ENCODE results near the gene GPR107. TPM values are rescaled to one million over a fixed set of nuclear protein-coding genes. Genes with fewer than 3 reads are reported as not detected.
A peak's percentile ranks its signal among the peaks of the same experiment; 100 is the strongest.
"Not testable (repeated sequence)": the region's sequence is repeated elsewhere in the genome, so short reads cannot be mapped to it uniquely, and the experiment has no call there.

GPR107 gene
- total RNA-seq: 19.8 TPM

DNA sequence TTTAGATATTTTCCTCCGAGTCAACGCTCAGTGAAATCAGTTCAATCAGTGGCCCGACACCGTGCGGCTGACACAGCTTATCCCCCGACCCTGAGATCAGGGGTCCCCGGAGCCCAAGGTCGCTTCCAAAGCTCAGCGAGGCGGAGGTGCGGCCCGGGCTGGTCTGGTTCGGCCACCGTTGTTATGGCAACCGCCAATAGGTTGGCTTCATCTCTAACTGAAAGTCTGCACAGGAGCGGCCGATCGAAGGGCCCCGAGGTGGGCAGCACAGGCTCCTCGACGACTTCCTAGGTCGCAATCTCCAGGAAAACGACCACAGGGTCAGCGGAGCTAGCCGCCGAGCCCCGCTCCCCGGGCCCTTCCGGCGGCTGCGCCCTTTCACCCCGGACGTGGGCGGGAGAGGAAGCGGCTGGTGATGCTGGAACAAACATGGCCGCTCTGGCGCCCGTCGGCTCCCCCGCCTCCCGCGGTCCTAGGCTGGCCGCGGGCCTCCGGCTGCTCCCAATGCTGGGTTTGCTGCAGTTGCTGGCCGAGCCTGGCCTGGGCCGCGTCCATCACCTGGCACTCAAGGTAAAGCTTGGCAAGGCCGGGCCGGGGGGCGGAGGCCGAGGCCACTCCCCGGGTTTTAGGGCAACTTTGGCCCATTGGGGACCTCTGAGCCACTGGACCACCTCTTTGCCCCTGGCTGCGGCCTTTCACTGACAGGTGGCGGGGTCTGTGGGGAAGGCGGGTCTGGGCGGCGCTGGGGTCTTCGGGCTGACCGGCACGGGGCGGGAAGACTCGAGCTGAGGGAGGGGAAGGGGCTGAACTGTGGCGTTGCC, at the start of gene GPR107:
TSS of gene GPR107 (plus strand) at position 403 of the 821 bp plus-strand sequence. CDS start at position 430, 27 bp downstream.
- no peaks in the 10 kb centered on the region for H3K27me3 ChIP-seq (ENCODE audit: control insufficient read depth in 3 of 3, insufficient read depth in 3 of 3, low read length in 3 of 3)
- no peaks in the 10 kb centered on the region for H3K9me3 ChIP-seq (ENCODE audit: control insufficient read depth in 3 of 3, low read length in 3 of 3)

DNA sequence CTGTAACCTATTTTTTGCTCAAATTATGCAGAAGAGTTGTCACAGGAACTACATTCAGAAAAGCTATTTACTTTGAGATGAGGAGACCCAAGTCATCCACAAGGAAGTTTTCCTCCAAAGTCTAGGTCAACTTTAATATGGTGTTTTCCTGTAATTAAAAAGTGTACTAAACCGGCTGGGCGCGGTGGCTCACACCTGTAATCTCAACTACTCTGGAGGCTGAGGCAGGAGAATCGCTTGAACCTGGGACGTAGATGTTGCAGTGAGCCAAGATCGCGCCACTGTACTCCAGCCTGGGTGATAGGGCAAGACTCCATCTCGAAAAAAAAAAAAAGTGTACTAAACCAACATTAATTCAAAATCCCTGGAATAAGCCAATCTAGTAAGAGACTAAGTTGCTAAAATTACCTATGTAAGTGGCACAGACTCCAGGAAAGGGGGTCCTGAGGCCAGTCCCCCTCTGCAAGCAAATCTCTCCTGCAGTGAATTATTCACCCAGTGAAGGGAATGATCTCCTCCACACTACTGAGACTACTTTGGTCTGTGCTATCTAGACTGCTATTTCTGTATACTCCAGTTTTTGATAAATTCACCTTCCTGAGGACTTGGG, 49.7 kb upstream of the GPR107 start:
- Histone ChIP-seq H3K4me1 (ENCODE audit: control insufficient read depth in 3 of 3, insufficient read depth in 3 of 3, low read length in 3 of 3) (no peaks in the 10 kb centered on the region), H3K36me3 (ENCODE audit: control insufficient read depth in 3 of 3, insufficient read depth in 3 of 3, low read length in 3 of 3) (no peaks in the 10 kb centered on the region), H3K27me3 (ENCODE audit: control insufficient read depth in 3 of 3, insufficient read depth in 3 of 3, low read length in 3 of 3) (no peaks in the 10 kb centered on the region), H3K9me3 (ENCODE audit: control insufficient read depth in 3 of 3, low read length in 3 of 3) (no peaks in the 10 kb centered on the region), H3K9ac (ENCODE audit: low read depth in 1 of 3, low read length in 3 of 3) (no peak overlapping the region), H3K4me3 (ENCODE audit: low read length in 3 of 3) (no peak overlapping the region), H3K27ac (ENCODE audit: low read depth, low read length) (no peak overlapping the region)

More for the DNA sequence above, at the start of gene GPR107:
- H3K9ac ChIP-seq (ENCODE audit: low read depth in 1 of 3, low read length in 3 of 3): peak within 1 kb of the TSS; percentile 87 to 92 (median 92)
- peak within 1 kb of the TSS; percentile 81 for H3K27ac ChIP-seq (ENCODE audit: low read depth, low read length)
- H3K36me3 ChIP-seq (ENCODE audit: control insufficient read depth in 3 of 3, insufficient read depth in 3 of 3, low read length in 3 of 3): no peaks in the 10 kb centered on the region
- H3K4me3 ChIP-seq (ENCODE audit: low read length in 3 of 3): peak within 1 kb of the TSS; percentile 90 to 96 (median 94)
- H3K4me1 ChIP-seq (ENCODE audit: control insufficient read depth in 3 of 3, insufficient read depth in 3 of 3, low read length in 3 of 3): peaks cover 8 to 26% (median 11%) of the 10 kb centered on the region in 3 donors

DNA sequence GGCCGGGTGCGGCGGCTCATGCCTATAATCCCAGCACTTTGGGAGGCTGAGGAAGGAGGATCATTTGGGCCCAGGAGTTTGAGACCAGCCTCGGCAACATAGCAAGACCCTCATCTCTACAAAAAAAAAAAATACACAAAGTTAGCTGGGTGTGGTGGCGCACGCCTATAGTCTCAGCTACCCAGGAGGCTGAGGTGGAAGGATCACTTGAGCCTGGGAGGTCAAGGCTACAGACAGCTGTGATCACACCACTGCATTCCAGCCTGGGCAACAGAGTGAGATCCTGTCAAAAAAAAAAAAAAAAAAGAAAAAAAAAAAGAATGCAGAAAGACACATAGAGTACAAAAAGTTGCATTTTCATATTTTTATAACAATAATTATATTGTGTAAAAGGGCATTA, 46.8 kb upstream of the GPR107 start:
- H3K4me1 ChIP-seq (ENCODE audit: control insufficient read depth in 3 of 3, insufficient read depth in 3 of 3, low read length in 3 of 3); H3K27me3 ChIP-seq (ENCODE audit: control insufficient read depth in 3 of 3, insufficient read depth in 3 of 3, low read length in 3 of 3); H3K9me3 ChIP-seq (ENCODE audit: control insufficient read depth in 3 of 3, low read length in 3 of 3); H3K36me3 ChIP-seq (ENCODE audit: control insufficient read depth in 3 of 3, insufficient read depth in 3 of 3, low read length in 3 of 3); H3K27ac ChIP-seq (ENCODE audit: low read depth, low read length); H3K4me3 ChIP-seq (ENCODE audit: low read length in 3 of 3); H3K9ac ChIP-seq (ENCODE audit: low read depth in 1 of 3, low read length in 3 of 3): not testable (repeated sequence)

DNA sequence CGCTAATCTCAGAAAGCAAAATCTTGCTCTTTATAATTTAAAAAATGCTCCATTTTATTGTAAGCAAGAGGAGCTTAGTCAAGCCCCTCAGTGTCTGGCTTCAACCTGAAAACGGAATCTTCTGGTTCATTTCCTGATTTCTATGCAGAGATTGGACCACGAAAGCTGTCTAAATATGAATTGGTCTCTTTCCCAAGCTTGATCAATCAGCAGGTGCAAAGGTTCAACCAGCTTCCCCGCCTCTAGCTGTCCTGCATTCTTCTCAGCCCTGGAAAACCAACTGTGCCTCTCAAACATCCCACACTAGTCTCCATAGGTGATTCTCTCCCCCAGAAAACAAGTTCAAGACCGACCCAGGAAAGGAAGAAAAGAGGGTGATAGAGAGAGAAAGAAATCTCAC, 45.2 kb upstream of the GPR107 start:
- Histone ChIP-seq H3K9ac (ENCODE audit: low read depth in 1 of 3, low read length in 3 of 3) (no peak overlapping the region), H3K9me3 (ENCODE audit: control insufficient read depth in 3 of 3, low read length in 3 of 3) (no peaks in the 10 kb centered on the region), H3K4me1 (ENCODE audit: control insufficient read depth in 3 of 3, insufficient read depth in 3 of 3, low read length in 3 of 3) (no peaks in the 10 kb centered on the region), H3K27me3 (ENCODE audit: control insufficient read depth in 3 of 3, insufficient read depth in 3 of 3, low read length in 3 of 3) (no peaks in the 10 kb centered on the region), H3K27ac (ENCODE audit: low read depth, low read length) (no peak overlapping the region), H3K4me3 (ENCODE audit: low read length in 3 of 3) (no peak overlapping the region), H3K36me3 (ENCODE audit: control insufficient read depth in 3 of 3, insufficient read depth in 3 of 3, low read length in 3 of 3) (no peaks in the 10 kb centered on the region)

DNA sequence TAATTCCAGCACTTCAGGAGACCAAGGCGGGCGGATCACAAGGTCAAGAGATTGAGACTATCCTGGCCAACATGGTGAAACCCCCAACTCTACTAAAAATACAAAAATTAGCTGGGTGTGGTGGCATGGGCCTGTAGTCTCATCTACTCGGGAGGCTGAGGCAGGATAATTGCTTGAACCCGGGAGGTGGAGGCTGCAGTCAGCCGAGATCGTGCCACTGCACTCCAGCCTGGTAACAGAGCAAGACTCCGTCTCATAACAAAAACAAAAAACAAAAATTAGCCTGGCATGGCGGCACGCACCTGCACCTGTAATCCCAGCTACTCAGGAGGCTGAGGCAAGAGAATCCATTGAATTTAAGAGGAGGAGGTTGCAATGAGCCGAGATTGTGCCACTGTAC, 44.2 kb upstream of the GPR107 start:
- H3K27ac ChIP-seq (ENCODE audit: low read depth, low read length); H3K36me3 ChIP-seq (ENCODE audit: control insufficient read depth in 3 of 3, insufficient read depth in 3 of 3, low read length in 3 of 3); H3K9ac ChIP-seq (ENCODE audit: low read depth in 1 of 3, low read length in 3 of 3); H3K27me3 ChIP-seq (ENCODE audit: control insufficient read depth in 3 of 3, insufficient read depth in 3 of 3, low read length in 3 of 3); H3K4me3 ChIP-seq (ENCODE audit: low read length in 3 of 3); H3K4me1 ChIP-seq (ENCODE audit: control insufficient read depth in 3 of 3, insufficient read depth in 3 of 3, low read length in 3 of 3); H3K9me3 ChIP-seq (ENCODE audit: control insufficient read depth in 3 of 3, low read length in 3 of 3): not testable (repeated sequence)

DNA sequence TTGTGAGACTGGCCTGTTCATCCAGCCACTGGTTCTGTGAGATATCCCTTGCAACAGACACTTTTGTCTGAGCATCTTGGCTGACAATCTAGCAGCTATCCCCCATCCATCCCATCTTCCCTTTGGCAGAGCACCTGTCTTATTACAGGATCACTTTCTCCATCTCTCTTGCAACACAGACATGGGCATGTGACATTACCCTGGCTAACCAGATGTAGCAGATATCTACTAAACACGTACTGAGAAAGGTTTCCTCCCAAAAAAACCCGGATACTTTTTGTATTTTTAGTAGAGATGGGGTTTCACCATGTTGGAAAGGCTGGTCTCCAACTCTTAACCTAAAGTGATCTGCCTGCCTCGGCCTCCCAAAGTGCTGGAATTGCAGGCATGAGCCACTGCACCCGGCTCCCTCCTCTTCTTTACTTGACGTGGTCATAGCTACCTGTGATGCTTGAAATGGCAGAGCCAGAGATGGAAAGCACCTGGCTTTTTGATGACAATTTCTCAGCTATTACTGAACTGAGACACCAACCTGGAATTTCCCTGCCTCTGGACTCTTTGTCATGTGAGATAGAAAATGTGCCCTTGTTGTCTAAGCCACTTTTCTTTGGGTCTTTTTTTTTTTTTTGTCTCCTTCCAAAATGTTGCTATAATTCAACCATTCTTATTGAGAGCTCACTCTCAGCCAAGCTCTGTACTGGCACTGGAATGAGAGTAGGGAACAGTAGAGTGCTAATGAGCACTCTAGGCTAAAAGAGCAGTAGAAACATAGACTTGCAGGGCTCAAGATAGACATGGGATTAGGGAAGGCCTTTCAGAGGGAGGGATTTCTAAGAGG, 43.3 kb upstream of the GPR107 start:
- Histone ChIP-seq H3K4me3 (ENCODE audit: low read length in 3 of 3) (no peak overlapping the region), H3K4me1 (ENCODE audit: control insufficient read depth in 3 of 3, insufficient read depth in 3 of 3, low read length in 3 of 3) (no peaks in the 10 kb centered on the region), H3K27ac (ENCODE audit: low read depth, low read length) (no peak overlapping the region), H3K9ac (ENCODE audit: low read depth in 1 of 3, low read length in 3 of 3) (no peak overlapping the region), H3K27me3 (ENCODE audit: control insufficient read depth in 3 of 3, insufficient read depth in 3 of 3, low read length in 3 of 3) (no peaks in the 10 kb centered on the region), H3K9me3 (ENCODE audit: control insufficient read depth in 3 of 3, low read length in 3 of 3) (no peaks in the 10 kb centered on the region), H3K36me3 (ENCODE audit: control insufficient read depth in 3 of 3, insufficient read depth in 3 of 3, low read length in 3 of 3) (no peaks in the 10 kb centered on the region)

DNA sequence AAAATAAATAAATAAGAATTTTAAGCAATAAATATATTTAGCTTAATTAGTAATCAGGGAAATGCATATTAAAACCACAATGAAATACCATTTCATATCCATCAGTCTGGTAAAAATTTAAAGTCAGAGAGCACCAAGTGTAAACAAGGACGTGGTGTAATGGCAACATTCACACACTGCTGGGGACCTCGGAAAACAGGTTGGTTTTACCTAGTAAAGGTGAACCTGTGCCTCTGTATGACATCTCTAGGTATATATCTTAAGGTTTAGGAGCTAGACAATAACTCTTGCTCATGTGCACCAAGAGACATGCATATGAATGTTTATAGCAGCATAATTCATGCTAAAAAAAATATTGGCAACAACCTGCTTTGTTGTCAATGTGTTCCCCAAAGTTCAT, 40.4 kb upstream of the GPR107 start:
- Histone ChIP-seq H3K4me3 (ENCODE audit: low read length in 3 of 3) (no peak overlapping the region), H3K9ac (ENCODE audit: low read depth in 1 of 3, low read length in 3 of 3) (no peak overlapping the region), H3K27me3 (ENCODE audit: control insufficient read depth in 3 of 3, insufficient read depth in 3 of 3, low read length in 3 of 3) (no peaks in the 10 kb centered on the region), H3K27ac (ENCODE audit: low read depth, low read length) (no peak overlapping the region), H3K36me3 (ENCODE audit: control insufficient read depth in 3 of 3, insufficient read depth in 3 of 3, low read length in 3 of 3) (no peaks in the 10 kb centered on the region), H3K4me1 (ENCODE audit: control insufficient read depth in 3 of 3, insufficient read depth in 3 of 3, low read length in 3 of 3) (no peaks in the 10 kb centered on the region), H3K9me3 (ENCODE audit: control insufficient read depth in 3 of 3, low read length in 3 of 3) (no peaks in the 10 kb centered on the region)

DNA sequence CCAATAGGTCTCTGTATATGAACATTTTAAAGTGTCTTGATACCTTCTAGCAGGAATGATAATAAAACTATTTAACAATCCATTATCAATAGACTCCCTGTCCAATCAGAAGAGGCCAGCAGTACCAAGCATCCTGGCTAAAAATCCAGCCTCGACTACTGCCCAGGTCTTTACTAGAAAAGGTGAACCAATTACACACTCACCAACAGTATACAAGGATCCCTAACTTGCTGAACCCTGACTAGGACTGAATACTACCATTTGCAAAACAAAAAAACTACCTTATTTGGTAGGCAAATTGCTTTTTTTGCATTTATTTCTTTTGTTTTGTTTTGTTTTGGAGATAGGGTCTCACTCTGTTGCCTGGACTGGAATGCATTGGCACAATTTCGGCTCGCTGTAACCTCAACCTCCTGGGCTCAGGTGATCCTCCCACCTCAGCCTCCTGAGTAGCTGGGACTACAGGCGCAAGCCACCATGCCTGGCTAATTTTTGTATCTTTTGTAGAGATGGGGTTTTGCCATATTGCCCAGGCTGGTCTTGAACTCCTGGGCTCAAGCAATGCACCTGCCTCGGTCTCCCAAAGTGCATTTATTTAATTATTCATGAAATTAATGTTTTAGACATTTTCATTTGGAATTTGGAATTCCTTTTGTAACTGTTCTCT, 38.2 kb upstream of the GPR107 start:
- no peaks in the 10 kb centered on the region for H3K27me3 ChIP-seq (ENCODE audit: control insufficient read depth in 3 of 3, insufficient read depth in 3 of 3, low read length in 3 of 3)
- H3K4me3 ChIP-seq (ENCODE audit: low read length in 3 of 3): no peak overlapping the region
- peaks cover under 1 to 1% (median under 1%) of the 10 kb centered on the region in 3 donors for H3K4me1 ChIP-seq (ENCODE audit: control insufficient read depth in 3 of 3, insufficient read depth in 3 of 3, low read length in 3 of 3)
- H3K27ac ChIP-seq (ENCODE audit: low read depth, low read length): no peak overlapping the region
- H3K36me3 ChIP-seq (ENCODE audit: control insufficient read depth in 3 of 3, insufficient read depth in 3 of 3, low read length in 3 of 3): no peaks in the 10 kb centered on the region
- no peak overlapping the region for H3K9ac ChIP-seq (ENCODE audit: low read depth in 1 of 3, low read length in 3 of 3)
- H3K9me3 ChIP-seq (ENCODE audit: control insufficient read depth in 3 of 3, low read length in 3 of 3): no peaks in the 10 kb centered on the region

DNA sequence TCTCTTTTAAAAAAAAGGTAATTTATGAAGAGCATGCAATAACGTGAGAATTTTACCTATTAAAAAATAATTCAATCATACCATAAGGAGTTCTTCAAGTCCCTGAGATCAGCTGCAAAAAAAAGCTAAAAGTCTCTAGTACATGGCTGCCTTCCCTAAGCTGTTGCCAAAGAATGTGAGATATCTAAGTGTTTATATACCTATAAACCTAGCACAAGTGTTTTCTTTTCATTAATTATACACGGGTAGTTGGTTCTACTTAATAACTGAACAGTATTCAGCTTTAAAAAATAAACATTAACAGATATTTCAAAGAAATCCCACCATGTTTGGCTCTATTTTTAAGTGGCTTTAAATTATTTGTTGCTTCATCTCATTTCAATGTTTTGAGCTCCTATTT, 36.6 kb upstream of the GPR107 start:
- Histone ChIP-seq H3K36me3 (ENCODE audit: control insufficient read depth in 3 of 3, insufficient read depth in 3 of 3, low read length in 3 of 3) (no peaks in the 10 kb centered on the region), H3K27ac (ENCODE audit: low read depth, low read length) (no peak overlapping the region), H3K27me3 (ENCODE audit: control insufficient read depth in 3 of 3, insufficient read depth in 3 of 3, low read length in 3 of 3) (no peaks in the 10 kb centered on the region), H3K9me3 (ENCODE audit: control insufficient read depth in 3 of 3, low read length in 3 of 3) (no peaks in the 10 kb centered on the region), H3K4me3 (ENCODE audit: low read length in 3 of 3) (no peak overlapping the region), H3K9ac (ENCODE audit: low read depth in 1 of 3, low read length in 3 of 3) (no peak overlapping the region), H3K4me1 (ENCODE audit: control insufficient read depth in 3 of 3, insufficient read depth in 3 of 3, low read length in 3 of 3) (peaks cover 6 to 14% (median 10%) of the 10 kb centered on the region in 3 donors)
